GM20000 (cell line): ENCODE results near the gene PCID2.

Source experiments
- DNase-seq: peaks from one replicate; pipeline ENCODE4 v3.0.0; 2012; ENCODE audit warnings: low spot score
- TF ChIP-seq, protein P1 (sequence below): IDR thresholded peaks from 2 replicates; pipeline ENCODE4 v1.5.1; 2012; ENCODE audit warnings: mild to moderate bottlenecking, control low read depth; ENCODE audit errors: extremely low read depth, missing control alignments

Gene PCID2

DNA sequence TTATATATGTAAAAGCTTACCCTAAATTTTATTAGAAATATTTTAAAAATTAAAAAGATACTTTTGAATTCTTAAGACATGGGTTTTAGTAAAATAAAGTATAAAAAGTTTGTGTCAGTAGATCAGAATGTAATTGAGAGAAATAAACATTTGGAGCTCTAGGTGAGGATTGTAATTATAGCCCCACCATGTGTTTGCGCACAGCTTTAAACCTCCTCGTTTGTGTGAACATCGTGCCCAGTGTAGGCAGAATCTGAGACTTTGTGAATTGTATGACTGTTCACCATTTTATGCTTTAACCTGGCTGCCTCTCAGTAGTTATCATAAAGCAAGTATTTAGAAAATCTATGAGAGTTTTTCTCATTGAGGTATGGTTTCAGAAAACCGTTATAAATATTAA is 30.1 kb upstream of the PCID2 start:
- TF ChIP-seq, protein P1, sequence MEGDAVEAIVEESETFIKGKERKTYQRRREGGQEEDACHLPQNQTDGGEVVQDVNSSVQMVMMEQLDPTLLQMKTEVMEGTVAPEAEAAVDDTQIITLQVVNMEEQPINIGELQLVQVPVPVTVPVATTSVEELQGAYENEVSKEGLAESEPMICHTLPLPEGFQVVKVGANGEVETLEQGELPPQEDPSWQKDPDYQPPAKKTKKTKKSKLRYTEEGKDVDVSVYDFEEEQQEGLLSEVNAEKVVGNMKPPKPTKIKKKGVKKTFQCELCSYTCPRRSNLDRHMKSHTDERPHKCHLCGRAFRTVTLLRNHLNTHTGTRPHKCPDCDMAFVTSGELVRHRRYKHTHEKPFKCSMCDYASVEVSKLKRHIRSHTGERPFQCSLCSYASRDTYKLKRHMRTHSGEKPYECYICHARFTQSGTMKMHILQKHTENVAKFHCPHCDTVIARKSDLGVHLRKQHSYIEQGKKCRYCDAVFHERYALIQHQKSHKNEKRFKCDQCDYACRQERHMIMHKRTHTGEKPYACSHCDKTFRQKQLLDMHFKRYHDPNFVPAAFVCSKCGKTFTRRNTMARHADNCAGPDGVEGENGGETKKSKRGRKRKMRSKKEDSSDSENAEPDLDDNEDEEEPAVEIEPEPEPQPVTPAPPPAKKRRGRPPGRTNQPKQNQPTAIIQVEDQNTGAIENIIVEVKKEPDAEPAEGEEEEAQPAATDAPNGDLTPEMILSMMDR: no peak
- no peak for DNase-seq

DNA sequence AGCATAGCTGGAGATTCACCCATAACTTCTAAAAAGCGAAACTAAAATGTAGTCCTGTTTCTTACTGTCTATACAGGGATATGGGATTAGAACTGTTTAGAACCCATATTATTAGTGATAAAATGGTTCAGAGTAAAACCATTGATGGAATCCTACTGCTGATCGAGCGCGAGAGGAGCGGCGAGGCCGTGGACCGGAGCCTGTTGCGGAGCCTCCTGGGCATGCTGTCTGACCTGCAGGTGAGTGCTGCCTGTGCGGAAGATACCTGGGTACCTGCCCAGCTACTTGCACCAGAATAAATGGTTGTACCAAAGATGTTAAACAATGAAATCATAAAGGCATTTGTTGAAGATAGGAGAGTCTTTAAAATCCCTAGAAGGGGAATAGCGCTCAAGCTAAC is 24.6 kb upstream of the PCID2 start:
- TF ChIP-seq, protein P1: no peak
- no peak for DNase-seq

DNA sequence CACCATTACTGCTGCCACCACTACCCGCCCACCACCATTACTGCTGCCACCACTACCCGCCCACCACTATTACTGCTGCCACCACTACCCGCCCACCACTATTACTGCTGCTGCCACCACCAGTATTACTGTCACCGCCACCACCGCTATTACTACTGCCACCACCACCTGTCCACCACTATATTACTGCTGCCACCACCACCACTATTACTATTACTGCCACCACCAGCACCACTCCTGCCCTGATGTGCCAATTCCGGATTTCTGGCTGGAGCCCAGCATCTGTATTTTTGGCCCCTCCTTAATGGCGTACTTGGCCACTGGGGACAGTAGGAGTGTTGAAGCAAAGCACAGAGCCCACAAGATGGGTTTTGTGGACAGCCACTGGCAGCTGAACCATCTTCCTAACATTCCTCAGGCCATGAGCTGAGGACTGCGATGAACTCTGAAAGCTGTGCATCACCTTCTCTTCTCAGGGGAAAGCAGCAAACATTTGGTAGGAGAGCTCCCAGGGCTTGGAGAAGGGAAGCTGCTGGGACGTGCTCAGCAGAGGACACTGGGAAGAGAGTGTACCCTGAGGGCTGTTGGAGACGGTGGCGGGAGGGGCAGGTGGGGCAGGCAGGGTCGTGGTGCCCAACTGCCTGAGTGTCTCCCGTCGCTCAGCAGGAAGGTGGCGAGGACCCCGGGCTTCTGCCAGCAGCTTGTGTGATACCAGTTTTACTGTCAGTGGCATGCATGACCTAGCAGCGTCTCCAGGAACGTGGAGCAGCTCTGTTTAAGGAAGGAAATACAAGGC is 23.9 kb upstream of the PCID2 start:
- DNase-seq: no peak
- TF ChIP-seq, protein P1: no peak

DNA sequence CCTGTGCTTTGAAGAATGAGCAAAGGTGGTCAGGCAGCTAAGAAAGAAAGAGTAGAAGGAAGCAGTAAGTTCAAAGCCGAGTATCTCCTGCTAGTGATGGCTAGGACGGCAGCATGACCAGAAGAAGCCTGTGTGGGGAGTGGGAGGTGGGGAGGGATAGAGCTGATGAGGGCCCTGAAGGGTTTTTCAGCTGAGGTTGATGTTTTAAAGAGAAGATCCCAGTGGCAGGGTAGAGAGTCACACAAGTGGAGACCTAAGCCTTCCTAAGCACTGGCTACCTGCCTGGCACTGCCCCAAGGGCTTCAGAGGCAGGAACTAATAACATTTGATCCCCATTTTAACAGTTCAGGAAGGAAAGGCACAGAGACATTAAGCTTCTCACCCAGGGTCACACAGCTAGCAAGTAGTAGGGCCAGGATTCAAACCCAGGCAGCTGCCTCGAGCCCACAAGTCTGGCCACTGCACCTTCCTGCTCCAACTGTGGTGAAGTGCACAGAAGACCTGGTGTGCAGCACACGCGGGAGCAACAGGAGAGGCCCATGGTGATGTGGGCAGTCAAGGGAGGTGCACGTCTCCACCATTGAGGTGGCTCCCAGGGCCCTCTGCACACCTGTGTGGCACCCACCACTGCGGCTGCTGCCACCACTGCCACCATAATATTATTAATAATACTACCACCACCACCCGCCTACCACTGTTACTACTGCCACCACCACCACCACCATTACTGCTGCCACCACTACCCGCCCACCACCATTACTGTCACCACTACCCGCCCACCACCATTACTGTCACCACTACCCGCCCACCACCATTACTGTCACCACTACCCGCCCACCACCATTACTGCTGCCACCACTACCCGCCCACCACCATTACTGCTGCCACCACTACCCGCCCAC is 23.1 kb upstream of the PCID2 start:
- TF ChIP-seq, protein P1: no peak
- no peak for DNase-seq

DNA sequence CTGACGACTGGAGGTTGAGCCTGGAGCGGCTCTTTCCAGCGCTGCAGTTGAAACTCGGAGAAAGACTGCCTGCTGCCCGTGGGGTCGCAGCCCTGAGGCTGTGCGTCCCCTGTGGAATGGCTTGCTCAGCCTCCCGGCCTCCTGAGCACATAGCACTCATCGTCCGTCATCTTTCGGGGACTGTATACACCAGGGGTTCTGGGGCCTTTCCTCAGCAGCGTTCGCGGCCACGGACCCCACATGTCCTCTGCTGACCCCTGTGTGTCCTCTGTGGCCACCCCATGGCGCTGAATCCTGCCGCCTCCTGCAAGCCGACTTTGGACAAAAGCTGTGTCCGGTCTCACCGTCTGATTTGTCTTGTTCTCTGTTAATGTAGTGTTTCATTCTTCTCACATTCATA is 21.3 kb upstream of the PCID2 start:
- DNase-seq: no peak
- TF ChIP-seq, protein P1: no peak

DNA sequence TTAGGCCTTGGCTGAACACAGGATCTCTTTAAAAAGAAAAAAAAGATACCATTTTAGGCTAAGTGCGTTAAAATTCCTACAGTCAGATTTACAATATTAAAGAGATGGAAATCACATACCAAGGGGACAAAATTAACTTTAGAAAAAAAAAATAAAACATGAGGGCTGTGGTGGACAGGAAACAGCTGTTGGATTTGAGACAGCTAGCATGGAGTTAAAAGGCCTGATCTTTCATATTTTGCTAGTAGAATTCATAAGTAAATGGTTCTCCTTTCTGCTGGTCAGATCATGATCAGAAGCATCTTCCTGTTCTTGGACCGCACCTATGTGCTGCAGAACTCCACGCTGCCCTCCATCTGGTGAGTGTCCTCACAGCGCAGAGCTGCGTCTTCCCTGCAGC is 20.7 kb upstream of the PCID2 start:
- TF ChIP-seq, protein P1: no peak
- DNase-seq: no peak

DNA sequence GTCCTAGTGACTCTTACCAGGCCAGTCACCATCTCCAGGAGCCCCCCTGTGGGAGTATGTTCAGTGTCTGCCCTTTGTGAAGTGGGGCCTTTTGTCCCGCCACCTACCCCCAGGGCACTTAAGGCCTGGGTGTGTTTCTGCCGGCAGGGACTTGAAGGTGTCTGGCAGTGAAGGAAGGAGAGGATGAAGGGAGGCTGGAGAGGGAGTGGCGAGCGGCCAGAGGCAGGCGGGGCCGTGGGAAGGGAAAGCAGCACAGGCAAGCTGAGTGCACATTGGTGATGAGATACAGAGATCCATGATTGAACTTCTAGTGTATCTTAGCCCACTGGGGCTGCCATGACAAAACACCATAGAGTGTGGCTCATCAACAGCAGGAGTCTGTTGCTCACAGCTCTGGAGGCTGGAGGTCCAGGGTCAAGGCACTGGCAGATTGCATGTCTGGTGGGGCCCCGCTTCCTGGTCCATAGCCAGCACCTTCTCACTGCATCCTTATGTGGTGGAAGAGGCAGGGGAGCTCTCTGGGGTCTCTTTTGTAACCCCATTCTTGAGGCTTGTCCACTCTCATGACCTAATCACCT is 18.5 kb upstream of the PCID2 start:
- TF ChIP-seq, protein P1: no peak
- DNase-seq: no peak
